LHCN-M2 (cell line): ENCODE measurements around the gene CD37. TPM values are rescaled to one million over a fixed set of nuclear protein-coding genes. Genes with fewer than 3 reads are reported as not detected.
"Not testable (repeated sequence)": the region's sequence is repeated elsewhere in the genome, so short reads cannot be mapped to it uniquely, and the experiment has no call there.

Experiments
- DNase-seq: peaks from one replicate; pipeline ENCODE4 v3.0.0-alpha.2; 2012; ENCODE audit warnings: low read depth
- total RNA-seq: library from RNA; depleted of rRNA; stranded (reverse); fragments of >200 nt; gene quantifications from 2 replicates; pipeline ENCODE4 v1.2.3, GENCODE V29; 2014

Gene CD37
- total RNA-seq, 1 experiment from 2014 or later: not detected

- no peak for DNase-seq
Observed at GRCh38 chr19:49347191-49347590, 12.0 kb downstream of the CD37 start.

DNA sequence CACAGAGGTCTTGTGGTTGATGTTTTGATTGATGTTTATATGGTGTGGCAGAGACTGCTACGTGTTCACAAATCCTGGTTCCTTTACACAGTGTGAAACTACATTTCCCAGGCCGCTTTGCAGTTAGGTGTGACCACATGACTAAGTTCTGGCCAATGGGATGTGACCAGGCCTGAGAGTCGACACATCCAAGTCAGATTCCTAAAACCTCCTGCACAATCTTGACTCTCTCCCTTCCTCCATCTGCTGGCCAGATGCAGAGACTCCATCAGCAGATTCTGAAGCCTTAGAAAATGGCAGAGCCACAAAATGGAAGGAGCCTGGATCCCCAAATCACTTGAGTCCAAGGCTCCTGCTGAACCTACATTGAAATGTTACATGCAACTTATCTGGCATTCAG is 12.6 kb downstream of the CD37 start:
- DNase-seq: peak; percentile 65

DNA sequence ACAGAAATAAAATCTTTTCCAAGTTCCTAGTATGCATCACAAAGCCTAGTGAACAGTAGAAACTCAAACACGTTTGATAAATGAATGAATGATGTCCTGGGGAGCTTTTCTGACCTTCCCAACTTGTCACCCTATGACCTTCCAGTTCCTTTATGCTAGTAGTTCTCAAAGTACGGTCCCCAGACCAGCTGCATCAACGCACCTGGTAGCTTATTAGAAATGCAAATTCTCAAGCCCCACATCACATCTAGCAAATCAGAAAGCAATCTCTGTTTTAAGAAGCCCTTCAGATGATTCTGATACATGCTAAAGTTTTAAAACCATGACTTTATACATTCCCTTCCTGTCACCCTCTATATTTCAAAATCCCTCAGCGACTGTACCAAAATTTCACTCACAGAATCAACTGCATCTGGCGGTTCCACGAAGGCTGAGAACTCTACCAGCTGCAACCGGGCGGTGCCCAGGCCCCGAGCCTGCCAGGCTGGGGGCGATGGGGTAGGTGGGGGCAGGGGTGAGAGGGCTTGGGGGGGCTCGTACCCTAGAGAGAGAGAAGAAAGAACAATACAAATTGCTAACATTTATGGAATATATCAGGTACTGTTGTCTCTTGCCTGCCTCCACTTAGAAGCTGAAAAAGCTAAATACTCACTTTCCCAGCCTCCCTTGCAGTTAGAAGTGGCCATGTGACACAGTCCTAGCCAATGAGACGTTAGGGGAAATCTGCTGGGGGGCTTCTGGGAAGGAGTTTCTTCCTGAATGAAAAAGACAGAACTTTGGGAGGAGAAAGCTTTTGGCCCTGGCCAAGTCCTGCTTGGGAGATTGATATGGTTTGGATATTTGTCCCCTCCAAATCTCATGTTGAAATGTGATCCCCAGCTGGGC is 13.3 kb downstream of the CD37 start:
- no peak for DNase-seq

DNA sequence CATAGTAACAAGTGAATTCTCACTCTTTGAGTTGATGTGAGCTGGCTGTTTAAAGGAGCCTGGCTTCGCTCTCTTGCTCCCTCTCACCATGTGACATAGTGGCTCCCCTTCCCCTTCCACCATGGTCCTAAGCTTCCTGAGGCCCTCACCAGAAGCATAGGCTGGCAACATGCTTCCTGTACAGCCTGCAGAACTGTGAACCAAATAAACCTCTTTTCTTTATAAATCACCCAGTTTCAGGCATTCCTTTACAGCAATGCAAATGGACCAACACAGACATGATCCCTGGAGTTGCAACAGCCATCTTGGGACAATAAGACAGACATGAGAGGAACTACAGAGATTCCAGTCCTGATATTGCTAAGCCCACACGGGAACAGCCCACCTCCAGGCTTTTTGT is 14.4 kb downstream of the CD37 start:
- no peak for DNase-seq

- DNase-seq: no peak
Observed at GRCh38 chr19:49355909-49356353, 20.7 kb downstream of the CD37 start.

DNA sequence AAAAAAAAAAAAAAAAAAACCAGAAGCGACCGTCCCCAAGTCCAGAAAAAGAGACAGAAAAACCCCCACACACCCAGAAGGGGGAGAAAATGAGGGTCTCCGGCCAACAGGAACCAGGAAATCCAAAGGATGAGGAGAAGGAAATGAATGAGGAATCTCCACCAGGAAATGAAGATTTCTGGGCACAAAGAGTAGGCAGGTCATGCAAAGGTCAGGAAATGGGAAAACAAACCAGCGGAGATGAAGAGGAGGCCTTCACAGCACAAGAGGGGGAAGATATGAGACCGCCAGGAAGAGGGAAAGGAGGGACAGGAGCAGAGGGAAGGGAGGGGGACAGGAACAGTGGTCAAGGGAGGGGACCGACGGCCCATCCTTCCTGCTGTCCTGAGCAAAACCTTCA is 21.2 kb downstream of the CD37 start:
- no peak for DNase-seq

- DNase-seq: no peak
Observed at GRCh38 chr19:49357186-49357585, 22.0 kb downstream of the CD37 start.

- no peak for DNase-seq
Observed at GRCh38 chr19:49359851-49360820, 24.9 kb downstream of the CD37 start.

DNA sequence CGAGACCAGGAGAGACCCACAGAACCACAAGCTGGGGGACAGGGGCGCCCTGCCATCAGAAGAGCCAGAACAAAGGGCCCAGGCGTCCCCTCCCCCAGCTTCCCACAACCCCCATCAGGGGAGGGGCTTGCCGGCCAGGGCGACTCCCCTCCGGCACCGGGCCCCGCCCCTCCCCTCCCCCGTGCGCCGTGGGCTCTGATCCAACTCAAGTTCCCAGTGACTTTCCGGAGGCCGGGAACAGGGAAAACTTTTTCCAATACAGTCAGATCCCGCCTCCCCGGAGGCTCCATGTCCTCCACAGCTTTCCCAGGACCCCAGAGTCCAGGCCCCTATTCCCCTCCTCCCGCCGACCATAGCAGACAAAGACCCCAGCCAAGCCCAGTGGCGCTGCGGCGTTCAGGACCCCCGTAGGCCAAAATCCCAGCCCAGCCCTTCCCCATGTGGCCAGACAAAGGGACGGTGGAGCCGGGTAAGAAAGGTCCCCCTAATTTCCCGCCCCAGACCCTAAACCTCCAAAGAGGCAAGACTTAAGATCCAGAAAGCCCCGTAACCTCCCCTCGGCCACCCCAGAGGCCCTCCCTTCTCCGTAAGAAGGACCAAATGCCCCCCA is 26.3 kb downstream of the CD37 start:
- peak; percentile 83 for DNase-seq

DNA sequence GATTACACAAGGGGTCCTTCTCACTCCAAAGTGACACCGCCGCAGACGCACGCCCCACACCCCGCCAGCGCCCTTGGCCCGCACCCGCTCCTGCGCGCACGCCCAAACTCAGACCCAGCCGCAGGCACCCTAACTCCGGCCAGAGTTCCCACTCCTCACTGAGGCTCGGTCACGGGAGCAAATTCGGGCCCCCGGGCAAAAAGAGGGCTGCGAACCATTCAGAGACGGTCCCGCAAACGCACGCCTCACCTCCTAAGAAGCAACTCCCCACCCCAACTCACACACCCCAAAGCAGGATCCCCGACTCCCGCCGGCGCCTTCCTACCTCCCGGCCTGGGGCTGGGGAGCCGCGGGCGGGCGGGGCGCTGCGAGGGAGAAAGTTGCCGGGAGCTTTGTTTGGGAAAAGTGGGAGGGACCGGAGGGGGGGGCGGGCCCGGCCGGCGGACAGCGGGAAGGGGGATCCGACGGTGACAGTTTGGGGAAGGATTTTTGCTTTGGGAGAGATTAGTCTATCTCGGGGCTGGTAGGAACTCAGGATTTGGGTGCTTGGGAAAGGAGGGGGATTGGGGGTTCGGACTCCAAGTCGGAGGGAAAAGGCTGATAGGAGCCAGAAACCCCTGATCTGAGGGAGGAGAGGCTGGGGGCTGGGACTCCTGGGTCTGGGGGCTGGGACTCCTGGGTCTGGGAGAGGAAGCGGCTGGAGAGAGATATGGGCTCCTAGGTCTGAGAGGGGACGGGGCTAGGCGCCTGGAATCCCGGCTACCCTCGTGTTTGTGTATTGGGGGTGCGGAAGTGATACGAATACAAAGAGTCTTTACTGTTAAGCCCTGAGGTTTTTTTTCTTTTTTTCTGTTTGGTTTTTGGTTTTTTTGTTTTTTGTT is 27.1 kb downstream of the CD37 start, which contains the start of gene TEAD2:
TEAD2 (minus strand) TSS at position 369 of the 881 bp plus-strand sequence. CDS start 2,341 bp downstream, outside the sequence.
- DNase-seq: peak; percentile 64

GRCh38 chr19:49362929-49363267 is 27.7 kb downstream of the CD37 start:
- DNase-seq: no peak

DNA sequence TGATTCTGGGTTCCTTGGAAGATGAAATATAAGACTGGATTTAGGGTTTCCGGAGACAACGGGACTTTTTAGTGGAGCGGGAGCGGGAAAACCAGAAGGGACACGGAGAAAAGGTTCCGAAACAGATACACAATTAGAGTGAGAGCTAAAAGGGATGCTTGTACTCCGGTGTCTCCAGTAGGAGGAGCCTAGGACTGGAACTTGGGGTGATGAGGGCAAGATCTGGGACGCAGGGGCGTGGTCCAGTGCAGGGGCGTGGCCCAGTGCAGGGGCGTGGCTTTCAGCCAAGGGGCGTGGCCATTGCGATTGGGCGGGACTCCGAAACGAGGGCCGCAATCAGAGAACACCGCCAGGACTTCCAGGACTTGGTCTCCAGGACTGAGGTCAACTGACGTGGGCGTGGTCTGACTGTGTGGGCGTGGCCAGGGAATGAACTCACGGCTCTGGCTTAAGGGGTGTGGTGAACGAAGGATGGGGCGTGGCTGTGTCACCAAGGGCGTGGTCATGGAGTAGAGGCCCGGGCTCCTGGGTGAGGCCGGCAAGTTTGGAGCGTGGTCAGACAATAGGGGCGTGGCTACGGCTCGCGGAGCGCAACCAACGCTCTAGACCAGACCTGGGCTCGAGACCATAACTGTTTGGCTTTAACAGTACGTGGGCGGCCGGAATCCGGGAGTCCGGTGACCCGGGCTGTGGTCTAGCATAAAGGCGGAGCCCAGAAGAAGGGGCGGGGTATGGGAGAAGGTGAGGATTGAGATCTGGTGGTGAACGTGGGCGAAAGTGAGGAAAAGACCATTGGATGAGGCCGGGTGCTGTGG is 28.3 kb downstream of the CD37 start, which contains the start of gene DKKL1:
DKKL1 (plus strand) TSS at position 610 of the 815 bp plus-strand sequence; CDS start at position 732, 122 bp downstream.
- DNase-seq: peak; percentile 99

DNA sequence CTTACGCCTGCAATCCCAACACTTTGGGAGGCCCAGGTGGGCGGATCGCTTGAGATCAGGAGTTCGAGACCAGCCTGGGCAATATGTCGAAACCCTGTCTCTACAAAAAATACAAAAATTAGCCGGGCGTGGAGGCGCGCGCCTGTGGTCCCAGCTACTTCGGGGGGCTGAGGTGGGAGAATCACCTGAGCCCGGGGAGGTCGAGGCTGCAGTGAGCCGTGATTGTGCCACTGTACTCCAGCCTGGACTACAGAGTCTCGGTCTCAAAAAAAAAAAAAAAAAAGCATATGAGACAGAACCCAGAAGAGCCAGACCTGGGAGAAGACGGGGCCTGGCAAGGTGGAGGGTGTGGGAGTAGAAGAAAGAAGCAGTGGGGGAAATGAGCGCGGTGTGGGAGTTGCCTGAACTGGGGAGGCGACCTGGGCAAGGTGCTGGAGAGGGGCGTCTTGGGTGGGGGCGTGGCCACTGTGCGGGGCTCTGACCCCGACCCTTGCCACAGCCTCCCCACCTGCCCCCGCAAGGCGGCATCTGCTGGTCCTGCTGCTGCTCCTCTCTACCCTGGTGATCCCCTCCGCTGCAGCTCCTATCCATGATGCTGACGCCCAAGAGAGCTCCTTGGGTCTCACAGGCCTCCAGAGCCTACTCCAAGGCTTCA is 29.0 kb downstream of the CD37 start:
- no peak for DNase-seq

DNA sequence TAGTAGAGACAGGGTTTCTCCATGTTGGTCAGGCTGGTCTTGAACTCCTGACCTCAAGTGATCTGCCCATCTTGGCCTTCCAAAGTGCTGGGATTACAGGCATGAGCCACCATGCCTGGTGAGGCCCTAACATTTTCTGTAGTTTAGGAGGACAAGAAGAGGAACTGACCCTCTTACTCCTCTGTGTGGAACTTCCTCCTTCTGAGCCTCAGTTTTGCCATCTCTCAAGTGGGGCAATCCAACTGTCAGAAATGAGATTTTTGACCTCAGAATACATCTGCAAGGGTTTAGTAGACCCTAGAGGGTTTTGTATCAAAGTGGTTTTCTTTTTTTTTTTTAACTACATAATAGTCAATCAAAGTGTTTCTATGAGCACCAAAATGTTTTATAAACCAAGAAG is 30.9 kb downstream of the CD37 start:
- DNase-seq: no peak

DNA sequence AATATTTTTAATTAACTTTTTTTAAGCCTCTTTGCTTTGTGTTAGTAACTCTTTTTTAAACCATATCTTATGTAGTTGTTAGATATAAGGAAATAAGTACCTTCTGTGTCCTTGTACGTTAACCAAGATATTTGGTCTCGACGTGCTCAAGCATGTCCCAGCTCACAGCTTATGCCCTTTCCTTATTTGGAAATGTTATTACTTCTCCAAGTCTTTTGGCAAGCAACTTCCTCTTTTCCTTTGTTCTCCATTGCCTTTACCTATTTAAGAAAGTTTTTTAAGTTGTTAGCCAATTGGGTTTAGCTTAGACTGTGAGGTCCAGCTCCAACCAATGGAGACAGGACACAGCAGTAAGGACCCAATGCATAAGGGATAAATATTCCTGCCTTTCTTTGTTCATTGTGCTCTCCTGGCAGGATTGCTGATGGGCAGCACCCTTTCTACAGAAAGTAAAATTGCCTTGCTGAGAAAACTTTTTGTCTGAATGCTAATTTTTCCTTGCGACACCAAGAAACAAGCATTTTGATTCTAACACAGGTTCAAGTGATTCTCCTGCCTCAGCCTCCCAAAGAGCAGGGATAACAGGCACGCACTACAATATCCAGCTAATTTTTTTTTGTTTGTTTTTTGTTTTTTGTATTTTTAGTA is 33.6 kb downstream of the CD37 start:
- DNase-seq: no peak

DNA sequence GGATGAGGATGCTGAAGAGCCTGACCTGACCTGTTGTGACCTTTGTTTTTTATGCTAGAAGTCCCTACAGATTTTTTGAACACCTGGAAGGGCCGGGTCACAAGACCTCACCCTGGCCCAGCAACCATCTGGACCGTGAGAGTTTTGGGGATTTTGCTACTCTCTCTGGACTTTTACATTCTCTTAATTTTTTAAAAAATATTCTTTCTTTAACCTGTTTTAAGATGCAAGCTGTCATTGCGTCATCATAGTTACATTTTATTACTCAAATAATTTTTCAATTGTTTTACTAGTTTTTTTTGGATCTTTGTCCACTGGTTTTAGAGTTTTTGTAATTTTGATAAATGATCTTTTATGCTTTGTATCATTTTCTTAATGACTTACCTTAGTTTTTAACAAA is 36.0 kb downstream of the CD37 start:
- no peak for DNase-seq

- DNase-seq: not testable (repeated sequence)
Observed at GRCh38 chr19:49373174-49373573, 38.0 kb downstream of the CD37 start.

DNA sequence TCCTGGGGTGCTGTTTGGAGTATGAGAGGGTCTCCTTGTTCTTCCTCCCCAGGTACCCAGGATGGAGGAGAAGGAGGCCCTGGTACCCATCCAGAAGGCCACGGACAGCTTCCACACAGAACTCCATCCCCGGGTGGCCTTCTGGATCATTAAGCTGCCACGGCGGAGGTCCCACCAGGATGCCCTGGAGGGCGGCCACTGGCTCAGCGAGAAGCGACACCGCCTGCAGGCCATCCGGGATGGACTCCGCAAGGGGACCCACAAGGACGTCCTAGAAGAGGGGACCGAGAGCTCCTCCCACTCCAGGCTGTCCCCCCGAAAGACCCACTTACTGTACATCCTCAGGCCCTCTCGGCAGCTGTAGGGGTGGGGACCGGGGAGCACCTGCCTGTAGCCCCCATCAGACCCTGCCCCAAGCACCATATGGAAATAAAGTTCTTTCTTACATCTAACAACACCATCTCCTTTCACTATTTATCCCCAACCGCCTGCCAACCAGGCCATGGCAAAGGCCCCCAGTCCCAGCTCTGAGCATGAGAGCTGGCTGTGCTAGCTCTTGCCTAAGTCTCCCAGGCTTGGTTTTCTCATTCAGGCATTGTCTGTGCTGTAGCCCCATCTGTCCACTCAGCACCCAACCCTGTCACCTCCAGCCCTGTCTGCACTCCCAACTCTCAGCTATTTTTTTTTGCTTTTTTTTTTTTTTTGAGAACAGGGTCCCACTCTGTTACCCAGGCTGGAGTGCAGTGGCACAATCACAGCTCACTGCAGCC is 39.6 kb downstream of the CD37 start:
- no peak for DNase-seq
